Natural killer cell (primary cell): ENCODE measurements around the gene BUD23. TPM values are rescaled to one million over a fixed set of nuclear protein-coding genes. Genes with fewer than 3 reads are reported as not detected.
"Not testable (repeated sequence)": the region's sequence is repeated elsewhere in the genome, so short reads cannot be mapped to it uniquely, and the experiment has no call there.

Experiments used
- ATAC-seq, 3 donors: fragments of 150-1000 bp in 2 of 3; fragments of 200-7000 bp in 1 of 3; cut with Tn5 transposase; 1 replicate in 1 of 3; 2 replicates in 2 of 3; pipeline ENCODE4 v1.10.0; 2021; ENCODE audit warnings: mild to moderate bottlenecking in 2 of 3, moderate library complexity in 2 of 3
- DNase-seq, 2 donors: peaks; one replicate each; pipeline versions ENCODE4 v3.0.0 to v3.0.0-alpha.2; 2013 to 2021; ENCODE audit warnings: mixed read lengths in 1 of 2
- H3K27ac ChIP-seq: one replicate; pipeline ENCODE4 v1.5.1; 2013; ENCODE audit warnings: mild to moderate bottlenecking, low read length
- H3K27me3 ChIP-seq: one replicate; pipeline ENCODE4 v1.6.1; 2013; ENCODE audit warnings: low read length; ENCODE audit not compliant: control insufficient read depth, insufficient read depth
- H3K36me3 ChIP-seq: one replicate; pipeline ENCODE4 v1.6.1; 2013; ENCODE audit warnings: low read length; ENCODE audit not compliant: control insufficient read depth, insufficient read depth
- H3K4me1 ChIP-seq: one replicate; pipeline ENCODE4 v1.6.1; 2013; ENCODE audit warnings: low read length; ENCODE audit not compliant: control insufficient read depth, insufficient read depth
- H3K4me3 ChIP-seq: one replicate; pipeline ENCODE4 v1.5.1; 2013; ENCODE audit warnings: low read length
- H3K9me3 ChIP-seq: one replicate; pipeline ENCODE4 v1.6.1; 2013; ENCODE audit warnings: low read length; ENCODE audit not compliant: control insufficient read depth, insufficient read depth
- H3K27ac Mint-ChIP-seq, 2 donors: one replicate each; pipeline ENCODE4 v1.8.0; 2022; ENCODE audit warnings: mild to moderate bottlenecking in 2 of 2, mixed read lengths in 2 of 2, moderate library complexity in 1 of 2
- H3K27me3 Mint-ChIP-seq, 2 donors: one replicate each; pipeline ENCODE4 v1.8.0; 2022; ENCODE audit warnings: low read depth in 2 of 2, mixed read lengths in 2 of 2
- H3K36me3 Mint-ChIP-seq: one replicate; pipeline ENCODE4 v1.8.0; 2022; ENCODE audit warnings: mixed read lengths
- H3K4me1 Mint-ChIP-seq, 2 donors: one replicate each; pipeline ENCODE4 v1.8.0; 2022; ENCODE audit warnings: mixed read lengths in 2 of 2
- H3K4me3 Mint-ChIP-seq: one replicate; pipeline ENCODE4 v1.8.0; 2022; ENCODE audit warnings: mild to moderate bottlenecking, moderate library complexity, mixed read lengths
- H3K9me3 Mint-ChIP-seq, 2 donors: one replicate each; pipeline ENCODE4 v1.8.0; 2022; ENCODE audit warnings: mixed read lengths in 2 of 2
- WGBS: methylation state at CpG from one replicate; pipeline ENCODE4 v1.1.7; 2013; ENCODE audit warnings: missing lambda C conversion rate; ENCODE audit not compliant: insufficient coverage; 5-methylcytosine and 5-hydroxymethylcytosine counted together
- intact Hi-C: fragments of 100-400 bp; cut with micrococcal nuclease; formaldehyde crosslinking; loops from one replicate; pipeline ENCODE4 v1.14.2; 2022
- total RNA-seq, 4 donors: library from RNA; stranded (reverse); fragments of 120-200 nt in 1 of 4; gene quantifications; one replicate each; pipeline versions ENCODE4 v1.2.3 to v1.2.4, GENCODE V29; 2013 to 2022
- TF ChIP-seq, protein P1 (sequence below): fragments of 200-600 bp; IDR thresholded peaks from one replicate; pipeline ENCODE4 v1.8.0; 2022; ENCODE audit warnings: antibody characterized with exemption

Gene BUD23
- total RNA-seq, 3 donors from 2014 or later (not counting 1 experiment from before 2014, with no cell fraction given) = 93.1 to 101 (median 94.2) TPM

DNA sequence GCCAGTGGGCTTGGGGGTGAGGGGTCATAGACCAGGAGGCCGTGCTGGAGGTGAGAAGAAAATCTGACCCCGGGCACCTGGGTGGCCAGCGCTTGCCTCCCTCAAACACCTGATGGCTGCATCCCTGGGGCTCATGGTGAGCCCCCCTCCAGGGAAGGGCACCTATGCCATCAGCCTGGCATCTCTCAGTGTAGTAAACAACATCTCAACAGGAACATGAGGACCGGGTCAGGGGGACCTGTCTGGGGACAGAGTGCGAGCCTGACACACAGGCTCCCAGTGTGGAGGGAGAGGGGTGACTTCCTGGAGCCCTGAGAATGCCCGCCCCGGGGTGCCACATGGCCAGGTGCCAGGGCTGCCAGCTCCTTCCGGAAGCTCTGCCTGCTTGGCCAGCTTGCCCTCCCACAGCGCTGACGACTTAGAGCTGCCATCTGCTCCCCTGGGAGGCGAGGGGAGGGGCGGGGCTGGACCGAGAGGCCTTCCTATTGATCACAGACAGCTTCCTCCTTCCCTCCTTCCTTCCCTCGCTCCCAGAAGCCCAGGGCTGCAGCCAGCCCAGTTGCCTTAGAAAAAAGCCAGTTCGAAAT is 23.7 kb downstream of the BUD23 start:
- Histone ChIP-seq H3K27ac (no peak overlapping the region), H3K27me3 (no peaks in the 10 kb centered on the region), H3K4me1 (peaks cover 14% of the 10 kb centered on the region), H3K9me3 (no peaks in the 10 kb centered on the region), H3K4me3 (no peak overlapping the region), H3K36me3 (peaks cover 2% of the 10 kb centered on the region)
- no peaks in the 10 kb centered on the region for H3K27me3 Mint-ChIP-seq
- H3K4me1 Mint-ChIP-seq = peaks cover 1 to 19% of the 10 kb centered on the region in 2 donors
- no peaks in the 10 kb centered on the region for H3K36me3 Mint-ChIP-seq
- no peaks in the 10 kb centered on the region for H3K9me3 Mint-ChIP-seq
- intact Hi-C loops = no loop called here
- ATAC-seq (peak in 1 of 3 donors; percentile 20), DNase-seq (peak in 1 of 2 donors; percentile 43)
- WGBS = 40% methylated on average over 15 of the region's 15 CpGs
- TF ChIP-seq, protein P1, sequence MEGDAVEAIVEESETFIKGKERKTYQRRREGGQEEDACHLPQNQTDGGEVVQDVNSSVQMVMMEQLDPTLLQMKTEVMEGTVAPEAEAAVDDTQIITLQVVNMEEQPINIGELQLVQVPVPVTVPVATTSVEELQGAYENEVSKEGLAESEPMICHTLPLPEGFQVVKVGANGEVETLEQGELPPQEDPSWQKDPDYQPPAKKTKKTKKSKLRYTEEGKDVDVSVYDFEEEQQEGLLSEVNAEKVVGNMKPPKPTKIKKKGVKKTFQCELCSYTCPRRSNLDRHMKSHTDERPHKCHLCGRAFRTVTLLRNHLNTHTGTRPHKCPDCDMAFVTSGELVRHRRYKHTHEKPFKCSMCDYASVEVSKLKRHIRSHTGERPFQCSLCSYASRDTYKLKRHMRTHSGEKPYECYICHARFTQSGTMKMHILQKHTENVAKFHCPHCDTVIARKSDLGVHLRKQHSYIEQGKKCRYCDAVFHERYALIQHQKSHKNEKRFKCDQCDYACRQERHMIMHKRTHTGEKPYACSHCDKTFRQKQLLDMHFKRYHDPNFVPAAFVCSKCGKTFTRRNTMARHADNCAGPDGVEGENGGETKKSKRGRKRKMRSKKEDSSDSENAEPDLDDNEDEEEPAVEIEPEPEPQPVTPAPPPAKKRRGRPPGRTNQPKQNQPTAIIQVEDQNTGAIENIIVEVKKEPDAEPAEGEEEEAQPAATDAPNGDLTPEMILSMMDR = no peak
- no peak overlapping the region for H3K27ac Mint-ChIP-seq
- no peak overlapping the region for H3K4me3 Mint-ChIP-seq

DNA sequence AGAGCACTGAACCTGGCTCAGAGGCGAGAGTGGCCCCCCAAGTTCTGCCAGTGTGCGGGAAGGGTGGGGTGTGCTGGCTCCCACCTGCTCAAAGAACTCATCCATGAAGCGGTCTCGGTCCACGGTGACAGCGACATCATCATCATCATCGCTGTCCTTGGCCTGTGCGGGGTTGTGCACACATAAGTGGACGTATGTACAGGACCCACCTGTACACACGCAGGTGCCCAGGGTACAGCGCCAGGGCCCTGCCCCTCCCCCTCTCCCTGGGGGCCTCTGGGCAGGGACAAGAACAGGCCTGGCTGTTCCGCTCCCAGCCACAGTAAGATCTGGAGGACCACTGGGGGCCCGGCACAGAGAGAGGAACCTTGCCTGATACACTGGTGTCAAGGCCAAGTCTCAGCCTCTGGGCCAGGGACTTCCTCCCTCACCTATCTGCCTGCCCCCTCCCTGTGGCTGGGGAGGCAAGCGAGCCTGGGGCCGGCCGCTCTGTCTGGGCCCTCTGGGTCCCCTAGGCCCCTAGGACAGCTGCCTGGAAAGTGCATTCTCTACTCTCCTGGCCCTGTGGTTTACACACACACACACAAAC is 25.7 kb downstream of the BUD23 start:
- no peaks in the 10 kb centered on the region for H3K27me3 Mint-ChIP-seq
- no peak for ATAC-seq
- H3K4me1 Mint-ChIP-seq = peaks cover 11 to 26% of the 10 kb centered on the region in 2 donors
- no peak overlapping the region for H3K27ac Mint-ChIP-seq
- Histone ChIP-seq H3K27me3 (no peaks in the 10 kb centered on the region), H3K4me3 (no peak overlapping the region), H3K27ac (no peak overlapping the region), H3K9me3 (no peaks in the 10 kb centered on the region), H3K4me1 (peaks cover 12% of the 10 kb centered on the region), H3K36me3 (no peaks in the 10 kb centered on the region)
- intact Hi-C loops = no loop called here
- DNase-seq = no peak
- no peaks in the 10 kb centered on the region for H3K36me3 Mint-ChIP-seq
- no peaks in the 10 kb centered on the region for H3K9me3 Mint-ChIP-seq
- TF ChIP-seq, protein P1 = no peak
- WGBS = 92% methylated on average over 16 of the region's 16 CpGs
- no peak overlapping the region for H3K4me3 Mint-ChIP-seq

DNA sequence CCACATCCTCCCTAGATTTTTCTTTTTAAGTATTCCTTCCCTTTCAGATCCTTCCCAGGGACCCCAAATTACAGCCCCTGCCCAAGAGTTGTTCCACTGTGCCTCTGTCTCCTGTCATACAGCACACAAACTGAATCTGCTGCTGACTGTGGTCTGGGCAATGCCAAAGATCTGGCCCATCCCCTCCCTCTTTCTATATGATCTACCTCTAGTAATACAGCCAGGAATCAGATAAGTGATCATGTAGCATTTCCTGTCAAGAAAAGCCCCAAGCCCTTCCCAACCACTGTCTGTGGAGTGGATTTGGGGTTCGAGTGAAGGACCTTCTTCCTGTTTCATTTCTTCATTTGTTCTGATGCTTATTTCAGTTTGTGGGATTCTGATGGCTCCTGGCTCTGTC is 29.4 kb downstream of the BUD23 start:
- Mint-ChIP-seq H3K27ac (peak overlapping the region in 1 of 2 donors; percentile 61), H3K4me1 (peaks cover 22 to 26% of the 10 kb centered on the region in 2 donors), H3K27me3 (no peaks in the 10 kb centered on the region), H3K36me3 (no peaks in the 10 kb centered on the region), H3K4me3 (no peak overlapping the region), H3K9me3 (no peaks in the 10 kb centered on the region)
- no peaks in the 10 kb centered on the region for H3K27me3 ChIP-seq
- TF ChIP-seq, protein P1 = no peak
- no peaks in the 10 kb centered on the region for H3K36me3 ChIP-seq
- peaks cover 22% of the 10 kb centered on the region for H3K4me1 ChIP-seq
- H3K4me3 ChIP-seq = no peak overlapping the region
- H3K9me3 ChIP-seq = no peaks in the 10 kb centered on the region
- no peak for ATAC-seq
- no CpG with 5 or more reads among the region's 1 CpG for WGBS
- no peak overlapping the region for H3K27ac ChIP-seq
- intact Hi-C loops = no loop called here
- no peak for DNase-seq

DNA sequence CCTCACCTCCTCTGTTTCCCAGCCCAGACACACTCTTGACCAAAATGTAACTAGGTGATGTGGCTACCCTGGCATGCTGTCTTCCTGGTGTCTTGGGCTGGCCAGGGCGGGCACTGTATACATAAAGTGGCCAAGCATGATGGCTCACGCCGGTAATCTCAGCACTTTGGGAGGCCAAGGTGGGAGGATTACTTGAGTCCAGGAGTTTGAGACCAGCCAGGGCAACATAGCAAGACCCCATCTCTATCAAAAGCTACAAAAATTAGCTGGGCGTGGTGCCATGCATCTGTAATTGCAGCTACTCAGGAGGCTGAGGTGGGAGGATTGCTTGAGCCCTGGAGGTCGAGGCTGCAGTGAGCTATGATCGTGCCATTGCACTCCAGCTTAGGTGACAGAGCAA is 29.9 kb downstream of the BUD23 start:
- H3K36me3 Mint-ChIP-seq, intact Hi-C loops, H3K27ac Mint-ChIP-seq, H3K4me3 ChIP-seq, H3K27me3 ChIP-seq, H3K36me3 ChIP-seq, H3K27me3 Mint-ChIP-seq, H3K9me3 Mint-ChIP-seq, ATAC-seq, H3K9me3 ChIP-seq, H3K27ac ChIP-seq, DNase-seq, H3K4me3 Mint-ChIP-seq: not testable (repeated sequence)
- H3K4me1 ChIP-seq = peaks cover 28% of the 10 kb centered on the region
- peaks cover 28 to 32% of the 10 kb centered on the region in 2 donors for H3K4me1 Mint-ChIP-seq
- WGBS = 79% methylated on average over 6 of the region's 6 CpGs
